C1 segment of cervical spinal cord (tissue), 14 donors: ENCODE results near the gene MPP1.
"Not testable (repeated sequence)": the region's sequence is repeated elsewhere in the genome, so short reads cannot be mapped to it uniquely, and the experiment has no call there.

Experiments used
- DNase-seq, 14 donors: peaks; one replicate each; lab custom pipeline; 2025; lab: John Stamatoyannopoulos, UW

Gene MPP1

GRCh38 chrX:154804957-154805695 lies at the start of gene MPP1:
TSS of gene MPP1 (minus strand) at chrX:154805485. CDS start at chrX:154805373, 112 bp downstream.
- peak in 13 of 14 donors; percentile 10 to 75 (median 39) for DNase-seq

GRCh38 chrX:154850957-154851611 lies 45.8 kb upstream of the MPP1 start:
- DNase-seq = no peak

GRCh38 chrX:154840856-154841255 lies 35.6 kb upstream of the MPP1 start:
- no peak for DNase-seq

- DNase-seq = no peak
Measured at GRCh38 chrX:154836163-154836562, 30.9 kb upstream of the MPP1 start.

- no peak for DNase-seq
Measured at GRCh38 chrX:154834562-154834961, 29.3 kb upstream of the MPP1 start, which contains the start of gene SMIM9. TSS of gene SMIM9 (minus strand) at chrX:154834662. CDS start at chrX:154830856, 3,806 bp downstream.

- DNase-seq = no peak
Measured at GRCh38 chrX:154833746-154834274, 28.5 kb upstream of the MPP1 start.

GRCh38 chrX:154829926-154830442 lies 24.7 kb upstream of the MPP1 start:
- no peak for DNase-seq

- no peak for DNase-seq
Measured at GRCh38 chrX:154829134-154829533, 23.8 kb upstream of the MPP1 start.

- DNase-seq = no peak
Measured at GRCh38 chrX:154828016-154828408, 22.7 kb upstream of the MPP1 start.

- DNase-seq = no peak
Measured at GRCh38 chrX:154827194-154828015, 22.1 kb upstream of the MPP1 start.

- DNase-seq = not testable (repeated sequence)
Measured at GRCh38 chrX:154825586-154825985, 20.3 kb upstream of the MPP1 start.

GRCh38 chrX:154824638-154825037 lies 19.4 kb upstream of the MPP1 start:
- no peak for DNase-seq

- no peak for DNase-seq
Measured at GRCh38 chrX:154822029-154822428, 16.7 kb upstream of the MPP1 start.

GRCh38 chrX:154821523-154821922 lies 16.2 kb upstream of the MPP1 start:
- no peak for DNase-seq

GRCh38 chrX:154819771-154820341 lies 14.6 kb upstream of the MPP1 start:
- no peak for DNase-seq

GRCh38 chrX:154818916-154819770 lies 13.9 kb upstream of the MPP1 start:
- no peak for DNase-seq

GRCh38 chrX:154817048-154817618 lies 11.8 kb upstream of the MPP1 start:
- not testable (repeated sequence) for DNase-seq

GRCh38 chrX:154816326-154816898 lies 11.1 kb upstream of the MPP1 start:
- not testable (repeated sequence) for DNase-seq

- DNase-seq = no peak
Measured at GRCh38 chrX:154815274-154815818, 10.1 kb upstream of the MPP1 start.
